Left kidney (tissue), 2 donors: ENCODE measurements around the gene ARHGEF6. TPM values are rescaled to one million over a fixed set of nuclear protein-coding genes. Genes with fewer than 3 reads are reported as not detected.

Source experiments
- DNase-seq: peaks from one replicate; pipeline ENCODE4 v3.0.0-alpha.2; 2013
- polyA plus RNA-seq: library from polyadenylated mRNA; unstranded; fragments of 120-200 nt; gene quantifications from one replicate; pipeline ENCODE4 v1.2.1, GENCODE V29; 2013; ENCODE audit not compliant: insufficient read length

ARHGEF6 gene
- polyA plus RNA-seq, 1 donor: 13.8 TPM

DNA sequence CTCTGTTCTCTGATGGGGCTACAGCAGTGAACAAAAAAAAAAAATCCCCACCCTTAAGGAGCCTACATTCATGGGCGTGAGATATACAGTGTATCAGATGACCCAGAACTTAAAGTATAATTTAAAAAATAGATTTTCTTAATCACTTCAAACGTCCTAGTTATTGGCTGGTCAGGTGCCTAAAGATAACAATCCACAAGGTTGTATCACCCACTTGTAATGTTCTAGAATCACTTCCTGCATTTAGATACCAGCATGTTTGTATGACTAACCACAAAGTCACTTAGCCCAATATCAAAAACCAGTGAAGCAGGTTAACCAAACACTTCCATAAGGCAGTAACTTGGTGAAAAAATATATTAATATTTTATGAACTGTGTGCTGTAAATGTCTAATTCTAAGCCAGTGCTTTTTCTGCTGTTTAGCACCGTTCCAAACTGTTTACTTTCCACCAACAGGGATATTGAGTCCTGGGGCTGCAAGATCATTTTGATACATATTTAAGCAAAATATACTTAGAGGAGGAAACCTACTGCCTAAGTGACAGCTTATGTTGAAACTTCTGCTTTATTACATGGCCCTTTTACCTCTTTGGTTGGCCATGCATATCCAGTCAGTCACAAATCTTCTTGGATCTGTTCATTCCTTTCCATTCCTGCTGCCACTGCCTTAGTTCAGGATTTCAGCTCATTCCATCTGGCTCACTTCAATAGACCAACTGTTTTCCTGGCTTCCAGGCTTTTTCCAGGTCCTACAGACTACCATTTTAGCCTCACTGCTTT lies 89.5 kb downstream of the ARHGEF6 start:
- DNase-seq: no peak

DNA sequence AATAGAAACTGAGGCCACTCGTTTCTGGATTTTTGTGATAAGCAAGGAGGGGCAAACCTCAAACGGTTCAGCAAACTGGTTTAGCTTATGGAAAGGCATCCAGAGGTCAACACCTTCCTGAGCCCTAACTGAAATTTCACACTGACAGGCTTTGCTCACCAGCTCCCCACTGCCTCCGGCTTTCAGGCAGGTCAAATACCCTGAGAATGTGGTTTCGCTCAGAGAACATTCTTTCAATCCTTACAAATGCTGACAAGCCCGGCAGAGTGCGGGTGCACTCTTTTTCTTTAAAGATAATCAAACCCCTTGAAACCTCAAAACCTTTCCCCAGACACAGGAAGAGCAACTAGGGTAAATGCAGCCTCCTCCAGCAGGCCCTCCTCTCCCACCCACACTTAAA lies 91.3 kb downstream of the ARHGEF6 start:
- DNase-seq: no peak

DNA sequence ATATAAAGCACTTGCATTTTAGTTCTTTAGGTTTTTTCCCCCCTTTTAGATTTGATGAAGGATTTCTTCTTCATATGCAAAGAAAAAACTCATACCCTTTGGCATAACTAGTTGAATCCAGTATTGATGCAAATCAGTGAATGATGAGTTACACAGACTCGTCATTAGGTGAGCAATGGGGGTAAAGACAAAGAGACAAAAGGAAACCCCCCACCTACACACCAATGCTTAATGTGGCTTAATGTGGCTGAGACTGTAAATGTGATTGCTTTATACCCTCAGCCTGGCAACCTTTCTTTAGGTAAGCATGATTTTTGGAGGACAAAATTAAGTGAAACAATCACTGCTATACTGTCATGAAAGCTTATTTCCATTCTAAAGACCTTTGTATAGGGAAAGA lies 93.3 kb downstream of the ARHGEF6 start:
- DNase-seq: no peak

GRCh38 chrX:136684120-136684519 lies 96.6 kb downstream of the ARHGEF6 start:
- DNase-seq: no peak

- no peak for DNase-seq
These were observed 101.2 kb downstream of the ARHGEF6 start for GRCh38 chrX:136679531-136679930.

GRCh38 chrX:136674270-136674985 lies 106.3 kb downstream of the ARHGEF6 start:
- DNase-seq: no peak

DNA sequence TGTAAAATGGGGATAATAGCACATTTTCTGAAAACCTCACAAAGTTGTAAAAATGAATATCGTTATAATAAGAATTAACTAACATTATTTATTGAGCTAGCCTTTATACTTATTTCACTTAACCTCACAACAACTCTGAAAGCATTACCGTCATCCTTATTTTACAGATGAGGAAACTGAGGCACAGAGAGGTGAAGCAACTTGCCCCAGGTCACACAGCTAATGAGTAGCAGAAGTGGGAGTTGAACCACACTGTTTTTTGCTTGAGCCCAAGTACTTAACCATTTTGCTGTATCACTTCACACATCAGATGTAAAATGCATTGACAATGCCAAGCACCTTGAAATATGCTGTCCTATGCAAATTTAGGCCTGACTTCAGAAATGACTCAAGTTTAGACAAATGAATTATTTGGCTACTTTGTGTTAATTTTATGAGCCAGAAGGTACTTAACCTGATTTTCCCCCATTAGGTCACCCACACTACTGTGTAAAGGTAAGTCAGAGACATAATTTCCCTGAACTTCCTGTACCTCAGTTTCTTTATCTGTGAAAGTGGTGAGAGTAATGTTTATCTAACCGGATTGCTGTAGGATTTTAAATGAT lies 109.6 kb downstream of the ARHGEF6 start:
- no peak for DNase-seq

GRCh38 chrX:136667446-136668168 lies 113.1 kb downstream of the ARHGEF6 start:
- DNase-seq: no peak

GRCh38 chrX:136666088-136666487 lies 114.6 kb downstream of the ARHGEF6 start:
- DNase-seq: no peak

- DNase-seq: no peak
These were observed 115.4 kb downstream of the ARHGEF6 start for GRCh38 chrX:136665258-136665900.

GRCh38 chrX:136662976-136663375 lies 117.8 kb downstream of the ARHGEF6 start:
- no peak for DNase-seq

- DNase-seq: no peak
These were observed 118.6 kb downstream of the ARHGEF6 start for GRCh38 chrX:136662104-136662503.

DNA sequence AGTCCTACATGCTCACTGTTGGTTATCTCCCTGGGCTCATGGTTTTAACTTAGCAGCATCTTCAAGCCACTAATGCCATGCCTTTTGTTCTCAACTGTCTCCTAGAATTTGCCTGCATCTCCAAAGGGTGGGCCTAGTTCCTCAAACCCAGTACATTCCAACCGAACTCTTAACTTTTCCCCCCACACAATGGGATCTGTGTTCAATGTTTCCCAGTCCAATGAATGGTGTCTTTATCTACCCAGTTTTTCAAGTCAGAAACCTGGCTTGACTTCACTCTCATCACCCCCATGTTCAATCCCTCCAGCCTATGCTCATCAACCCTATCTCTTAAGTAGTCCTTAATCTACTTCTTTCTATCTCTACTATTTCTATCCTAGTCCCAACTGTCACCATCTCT lies 119.8 kb downstream of the ARHGEF6 start:
- no peak for DNase-seq

DNA sequence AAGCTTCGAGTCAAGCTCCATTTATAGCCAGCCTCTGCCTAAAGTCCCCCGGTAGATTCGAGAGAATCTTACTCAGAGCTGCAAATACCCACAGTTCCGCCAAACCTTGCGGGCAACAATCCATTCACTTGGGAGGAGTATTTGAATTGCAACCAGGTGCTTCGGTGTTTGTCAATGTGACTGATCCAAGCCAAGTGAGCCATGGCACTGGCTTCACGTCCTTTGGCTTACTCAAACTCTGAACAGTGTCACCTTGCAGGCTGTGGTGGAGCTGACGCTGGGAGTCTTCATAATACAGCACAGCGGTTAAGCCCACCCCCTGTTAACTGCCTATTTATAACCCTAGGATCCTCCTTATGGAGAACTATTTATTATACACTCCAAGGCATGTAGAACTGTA lies 121.6 kb downstream of the ARHGEF6 start:
- DNase-seq: no peak

- no peak for DNase-seq
These were observed 122.6 kb downstream of the ARHGEF6 start for GRCh38 chrX:136658151-136658550.

DNA sequence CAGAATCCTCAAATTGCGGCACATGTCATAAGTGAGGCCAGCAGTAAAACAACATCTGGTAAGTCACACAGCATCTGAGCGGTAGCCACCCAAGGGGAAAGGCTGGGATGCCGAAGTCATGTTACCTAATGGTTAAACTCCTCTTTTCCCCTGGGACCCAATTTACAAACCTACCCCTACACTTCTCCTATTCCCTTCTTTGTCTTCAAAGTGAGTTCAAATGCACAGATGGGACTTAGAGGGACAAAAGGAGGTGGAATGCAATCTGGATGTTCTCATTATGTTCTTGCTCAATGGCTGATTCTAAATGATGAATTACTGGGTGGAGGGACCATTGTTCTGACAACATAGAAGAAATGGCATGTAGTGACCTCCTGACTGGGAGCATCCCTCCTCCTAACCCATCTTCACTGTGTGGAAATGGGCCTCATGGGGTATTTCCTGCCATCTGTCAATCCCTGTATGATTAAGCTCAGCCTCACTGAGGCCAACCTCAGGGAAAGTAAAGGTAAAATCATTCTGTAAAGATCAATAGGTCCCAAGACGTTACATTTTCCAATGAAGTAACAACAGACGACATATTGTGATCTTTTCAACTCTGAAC lies 124.3 kb downstream of the ARHGEF6 start:
- DNase-seq: no peak

DNA sequence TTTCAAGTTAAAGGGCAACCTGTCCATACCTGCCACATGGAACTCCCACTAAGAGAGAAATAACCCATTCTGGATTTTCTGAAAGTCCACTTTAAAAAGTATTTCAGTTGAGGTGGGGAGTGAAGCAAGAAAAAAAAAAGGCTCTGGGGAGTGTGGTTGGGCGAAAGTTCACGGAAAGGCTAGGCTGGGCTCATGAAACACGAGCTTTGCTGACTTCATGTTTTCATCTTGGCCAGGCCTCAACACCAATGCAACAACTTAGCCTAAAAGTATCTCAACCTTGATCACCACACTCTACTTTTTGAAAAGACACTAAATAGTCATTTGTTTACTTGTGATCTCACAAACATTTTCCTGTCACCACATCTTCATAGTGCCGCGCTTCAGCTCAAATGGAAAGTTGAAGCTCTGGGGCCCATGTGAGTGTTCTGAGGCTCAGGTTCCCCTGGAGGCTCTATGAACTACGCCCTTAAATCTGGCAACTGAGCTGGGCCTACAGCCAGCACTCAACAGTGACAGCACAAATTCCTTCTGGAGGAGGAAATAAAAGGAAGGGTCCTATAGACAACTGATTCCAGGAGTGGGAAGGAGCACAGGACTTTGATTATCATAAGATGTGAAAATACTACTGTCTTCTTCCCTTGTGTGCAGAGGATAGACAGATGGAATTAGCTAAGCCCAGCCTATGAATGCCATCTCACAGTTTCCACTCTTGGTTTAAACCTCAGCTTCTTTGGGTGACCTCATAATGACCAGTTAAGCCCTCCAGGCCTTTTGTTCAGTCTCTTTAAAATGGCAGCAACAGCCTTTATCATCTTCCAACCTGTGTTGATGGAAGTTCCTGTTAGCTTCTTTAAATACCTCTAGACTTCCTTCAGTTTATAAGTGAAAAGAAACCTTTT lies 127.7 kb downstream of the ARHGEF6 start:
- DNase-seq: no peak

GRCh38 chrX:136650811-136651210 lies 129.9 kb downstream of the ARHGEF6 start:
- DNase-seq: no peak

GRCh38 chrX:136647677-136648360 lies 132.9 kb downstream of the ARHGEF6 start, which contains the start of gene CD40LG:
Gene CD40LG, plus strand, starts transcription at chrX:136648158. Its CDS starts 91 bp downstream, at chrX:136648249.
- DNase-seq: no peak
